Measurements from ENCODE around the gene SMAD9. TPM values are rescaled to one million over a fixed set of nuclear protein-coding genes. Genes with fewer than 3 reads are reported as not detected.

SMAD9 gene
- total RNA-seq, 2 donors from 2014 or later: 6.5 to 7.8 TPM

- no peaks in the 10 kb centered on the region for H3K36me3 ChIP-seq
- DNase-seq: no peak
- intact Hi-C loops (cut with DNase I): no loop called here
- no peaks in the 10 kb centered on the region for H3K4me1 ChIP-seq
- H3K27ac ChIP-seq: no peak overlapping the region
- TF ChIP-seq CTCF (IDR thresholded peaks at IDR 0.05): no peak
- H3K9ac ChIP-seq (ENCODE audit: low read depth in 2 of 2, low read length in 2 of 2): no peak overlapping the region
- no peaks in the 10 kb centered on the region for H3K9me3 ChIP-seq
- H3K4me3 ChIP-seq: no peak overlapping the region
- no peaks in the 10 kb centered on the region for H3K27me3 ChIP-seq
Measured at GRCh38 chr13:36813225-36813624, 106.8 kb downstream of the SMAD9 start.

GRCh38 chr13:36807616-36808015 is 112.4 kb downstream of the SMAD9 start:
- no peak overlapping the region for H3K4me3 ChIP-seq
- no peak overlapping the region for H3K9ac ChIP-seq (ENCODE audit: low read depth in 2 of 2, low read length in 2 of 2)
- H3K27ac ChIP-seq: no peak overlapping the region
- intact Hi-C loops (cut with DNase I): no loop called here
- no peaks in the 10 kb centered on the region for H3K4me1 ChIP-seq
- no peaks in the 10 kb centered on the region for H3K36me3 ChIP-seq
- H3K27me3 ChIP-seq: no peaks in the 10 kb centered on the region
- no peak for DNase-seq
- TF ChIP-seq CTCF (IDR thresholded peaks at IDR 0.05): no peak
- H3K9me3 ChIP-seq: no peaks in the 10 kb centered on the region

GRCh38 chr13:36806102-36806501 is 113.9 kb downstream of the SMAD9 start:
- no peak overlapping the region for H3K9ac ChIP-seq (ENCODE audit: low read depth in 2 of 2, low read length in 2 of 2)
- H3K36me3 ChIP-seq: no peaks in the 10 kb centered on the region
- TF ChIP-seq CTCF (IDR thresholded peaks at IDR 0.05): no peak
- H3K27ac ChIP-seq: no peak overlapping the region
- H3K4me3 ChIP-seq: no peak overlapping the region
- no peak for DNase-seq
- H3K9me3 ChIP-seq: no peaks in the 10 kb centered on the region
- H3K27me3 ChIP-seq: no peaks in the 10 kb centered on the region
- intact Hi-C loops (cut with DNase I): no loop called here
- H3K4me1 ChIP-seq: no peaks in the 10 kb centered on the region

- peak; percentile 32 for DNase-seq
- H3K27me3 ChIP-seq: no peaks in the 10 kb centered on the region
- H3K27ac ChIP-seq: no peak overlapping the region
- H3K36me3 ChIP-seq: no peaks in the 10 kb centered on the region
- H3K4me1 ChIP-seq: no peaks in the 10 kb centered on the region
- intact Hi-C loops (cut with DNase I): no loop called here
- no peak overlapping the region for H3K4me3 ChIP-seq
- no peaks in the 10 kb centered on the region for H3K9me3 ChIP-seq
- H3K9ac ChIP-seq (ENCODE audit: low read depth in 2 of 2, low read length in 2 of 2): no peak overlapping the region
- no peak for TF ChIP-seq CTCF (IDR thresholded peaks at IDR 0.05)
Measured at GRCh38 chr13:36804588-36804987, 115.5 kb downstream of the SMAD9 start.

- DNase-seq: no peak
- intact Hi-C loops (cut with DNase I): no loop called here
Measured at GRCh38 chr13:36801035-36801434, 119.0 kb downstream of the SMAD9 start.

More at GRCh38 chr13:36801035-36801434, 119.0 kb downstream of the SMAD9 start:
- H3K27ac ChIP-seq: no peak overlapping the region
- TF ChIP-seq CTCF (IDR thresholded peaks at IDR 0.05): no peak
- no peak overlapping the region for H3K9ac ChIP-seq (ENCODE audit: low read depth in 2 of 2, low read length in 2 of 2)
- H3K9me3 ChIP-seq: no peaks in the 10 kb centered on the region
- no peaks in the 10 kb centered on the region for H3K4me1 ChIP-seq
- H3K36me3 ChIP-seq: no peaks in the 10 kb centered on the region
- no peak overlapping the region for H3K4me3 ChIP-seq
- H3K27me3 ChIP-seq: no peaks in the 10 kb centered on the region
